DND-41 (cell line): ENCODE measurements around the gene PGAM1.

Experiments
- ATAC-seq: fragments of 200-7000 bp; cut with Tn5 transposase; 3 replicates; pipeline ENCODE4 v1.9.1; 2021; ENCODE audit warnings: low read depth; ENCODE audit not compliant: insufficient read depth
- DNase-seq: peaks from one replicate; pipeline ENCODE4 v3.0.0-alpha.2; 2020
- H2AFZ ChIP-seq: 2 replicates; pipeline ENCODE4 v1.6.0; 2012; ENCODE audit warnings: low read depth, low read length
- H3K27ac ChIP-seq: 2 replicates; pipeline ENCODE4 v1.5.1; 2012; ENCODE audit warnings: low read length, inconsistent platforms
- H3K27me3 ChIP-seq: fragments of 200-600 bp; sonication (generic); 2 replicates; pipeline ENCODE4 v1.6.0; 2012; ENCODE audit warnings: low read length, mild to moderate bottlenecking, inconsistent platforms; ENCODE audit not compliant: insufficient read depth, poor library complexity
- H3K36me3 ChIP-seq: 2 replicates; pipeline ENCODE4 v1.5.1; 2012; ENCODE audit warnings: low read length, inconsistent platforms; ENCODE audit not compliant: insufficient read depth
- H3K4me1 ChIP-seq: 2 replicates; pipeline ENCODE4 v1.5.1; 2012; ENCODE audit warnings: mild to moderate bottlenecking, low read length; ENCODE audit not compliant: insufficient read depth
- H3K4me2 ChIP-seq: 2 replicates; pipeline ENCODE4 v1.6.0; 2012; ENCODE audit warnings: mild to moderate bottlenecking, moderate library complexity, low read length, inconsistent platforms; ENCODE audit not compliant: insufficient read depth
- H3K4me3 ChIP-seq, 2 experiments: fragments of 200-600 bp in 1 of 2; shearing (Covaris generic) in 1 of 2; 2 replicates each; pipeline ENCODE4 v1.5.1; 2012 to 2016; ENCODE audit warnings: inconsistent platforms in 2 of 2, low read length in 2 of 2, mild to moderate bottlenecking in 2 of 2, low read depth in 1 of 2, moderate library complexity in 1 of 2
- H3K79me2 ChIP-seq: 2 replicates; pipeline ENCODE4 v1.6.0; 2012; ENCODE audit warnings: low read length, inconsistent platforms; ENCODE audit not compliant: insufficient read depth
- H3K9ac ChIP-seq: 2 replicates; pipeline ENCODE4 v1.6.0; 2012; ENCODE audit warnings: low read depth, mild to moderate bottlenecking, inconsistent platforms, low read length, moderate library complexity
- H3K9me3 ChIP-seq: 2 replicates; pipeline ENCODE4 v1.5.1; 2012; ENCODE audit warnings: low read length, moderate library complexity, mild to moderate bottlenecking, inconsistent platforms; ENCODE audit not compliant: insufficient read depth, severe bottlenecking
- H4K20me1 ChIP-seq: 2 replicates; pipeline ENCODE4 v1.6.0; 2012; ENCODE audit warnings: low read length; ENCODE audit not compliant: insufficient read depth
- EZH2 ChIP-seq: IDR thresholded peaks from 3 replicates; pipeline ENCODE4 v1.6.1; 2012; ENCODE audit warnings: borderline replicate concordance, low read depth, mild to moderate bottlenecking, moderate library complexity, low read length, inconsistent platforms; ENCODE audit not compliant: severe bottlenecking
- TF ChIP-seq, protein P1 (sequence below): IDR thresholded peaks from 2 replicates; pipeline ENCODE4 v1.5.1; 2012; ENCODE audit warnings: borderline replicate concordance, low read length, moderate library complexity, mild to moderate bottlenecking; ENCODE audit not compliant: poor library complexity, severe bottlenecking; ENCODE audit errors: extremely low read depth

The PGAM1 gene

DNA sequence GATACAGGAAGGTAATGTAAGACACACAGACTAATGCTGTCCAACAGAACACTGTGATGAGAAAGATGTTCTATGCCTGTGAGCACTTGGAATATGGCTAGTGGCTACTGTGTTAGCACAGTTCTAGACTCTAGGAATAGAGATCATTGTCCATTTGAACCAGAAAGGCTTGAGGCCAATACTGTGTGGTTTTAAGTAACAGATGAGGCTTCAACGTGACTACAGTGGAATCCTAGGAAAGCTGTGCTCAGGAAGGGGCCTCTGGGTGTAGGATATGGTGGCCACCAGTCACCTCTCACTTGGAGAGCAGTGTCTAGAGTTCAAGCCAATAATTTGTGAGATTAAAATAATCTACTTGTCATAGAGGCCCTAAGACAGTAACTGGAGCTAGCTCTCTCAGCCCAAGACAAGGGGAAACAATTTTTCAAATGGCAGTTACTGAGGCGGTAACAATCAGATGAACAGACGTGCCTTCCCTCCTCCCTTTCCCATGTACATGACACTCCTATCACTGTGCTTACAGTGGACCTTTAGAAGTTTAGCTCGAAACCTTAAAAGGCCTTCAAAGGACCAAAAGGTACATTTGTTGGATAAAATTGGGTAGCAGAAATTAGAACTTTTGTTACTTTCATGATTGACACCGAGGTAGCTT lies 30.2 kb downstream of the PGAM1 start:
- ATAC-seq (0 out of 3 replicates have a peak, but pooled peaks have one; percentile 2), DNase-seq (no peak)
- Histone ChIP-seq H3K79me2 (peaks cover 15% of the 10 kb centered on the region; the same call in 1 of the 2 replicates), H3K9ac (no peak overlapping the region), H4K20me1 (peaks cover 17% of the 10 kb centered on the region), H3K4me3 (no peak overlapping the region), H3K27ac (no peak overlapping the region), H2AFZ (no peak overlapping the region), H3K36me3 (peaks cover 98% of the 10 kb centered on the region), H3K4me1 (no peaks in the 10 kb centered on the region), H3K9me3 (no peaks in the 10 kb centered on the region), H3K4me2 (no peak overlapping the region), H3K27me3 (no peaks in the 10 kb centered on the region)
- TF ChIP-seq, protein P1, sequence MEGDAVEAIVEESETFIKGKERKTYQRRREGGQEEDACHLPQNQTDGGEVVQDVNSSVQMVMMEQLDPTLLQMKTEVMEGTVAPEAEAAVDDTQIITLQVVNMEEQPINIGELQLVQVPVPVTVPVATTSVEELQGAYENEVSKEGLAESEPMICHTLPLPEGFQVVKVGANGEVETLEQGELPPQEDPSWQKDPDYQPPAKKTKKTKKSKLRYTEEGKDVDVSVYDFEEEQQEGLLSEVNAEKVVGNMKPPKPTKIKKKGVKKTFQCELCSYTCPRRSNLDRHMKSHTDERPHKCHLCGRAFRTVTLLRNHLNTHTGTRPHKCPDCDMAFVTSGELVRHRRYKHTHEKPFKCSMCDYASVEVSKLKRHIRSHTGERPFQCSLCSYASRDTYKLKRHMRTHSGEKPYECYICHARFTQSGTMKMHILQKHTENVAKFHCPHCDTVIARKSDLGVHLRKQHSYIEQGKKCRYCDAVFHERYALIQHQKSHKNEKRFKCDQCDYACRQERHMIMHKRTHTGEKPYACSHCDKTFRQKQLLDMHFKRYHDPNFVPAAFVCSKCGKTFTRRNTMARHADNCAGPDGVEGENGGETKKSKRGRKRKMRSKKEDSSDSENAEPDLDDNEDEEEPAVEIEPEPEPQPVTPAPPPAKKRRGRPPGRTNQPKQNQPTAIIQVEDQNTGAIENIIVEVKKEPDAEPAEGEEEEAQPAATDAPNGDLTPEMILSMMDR = no peak
- no peak for TF ChIP-seq EZH2

GRCh38 chr10:97456686-97457065 lies 30.7 kb downstream of the PGAM1 start:
- DNase-seq (no peak), ATAC-seq (no peak)
- peaks cover 11% of the 10 kb centered on the region; the same call in 1 of the 2 replicates for H3K79me2 ChIP-seq
- no peaks in the 10 kb centered on the region for H3K4me1 ChIP-seq
- TF ChIP-seq EZH2 = no peak
- TF ChIP-seq, protein P1 = no peak
- no peak overlapping the region for H3K9ac ChIP-seq
- H3K27ac ChIP-seq = no peak overlapping the region
- no peaks in the 10 kb centered on the region for H3K9me3 ChIP-seq
- no peaks in the 10 kb centered on the region for H3K27me3 ChIP-seq
- peaks cover 99% of the 10 kb centered on the region for H3K36me3 ChIP-seq
- H4K20me1 ChIP-seq = peaks cover 17% of the 10 kb centered on the region
- no peak overlapping the region for H3K4me3 ChIP-seq
- H2AFZ ChIP-seq = no peak overlapping the region
- H3K4me2 ChIP-seq = no peak overlapping the region

- Histone ChIP-seq H3K4me2 (no peak overlapping the region), H3K9ac (no peak overlapping the region), H3K27ac (no peak overlapping the region), H3K4me3 (no peak overlapping the region), H2AFZ (no peak overlapping the region), H4K20me1 (peaks cover 9% of the 10 kb centered on the region), H3K9me3 (no peaks in the 10 kb centered on the region), H3K79me2 (no peaks in the 10 kb centered on the region), H3K36me3 (peaks cover 99% of the 10 kb centered on the region), H3K27me3 (no peaks in the 10 kb centered on the region), H3K4me1 (no peaks in the 10 kb centered on the region)
- DNase-seq = no peak
- ATAC-seq = no peak
- TF ChIP-seq, protein P1 = no peak
- TF ChIP-seq EZH2 = no peak
Observed at GRCh38 chr10:97459111-97459510, 33.1 kb downstream of the PGAM1 start.
